Suppressor macrophage treated with lipopolysaccharide for 4 hours (primary cell): ENCODE measurements around the gene STX8.

Source experiments
- DNase-seq: peaks from one replicate; pipeline ENCODE4 v3.0.0-alpha.2; 2020

STX8 gene

GRCh38 chr17:9200699-9201359 lies 374.8 kb downstream of the STX8 start:
- no peak for DNase-seq
